BE2C (cell line): Measurements from ENCODE around the gene OGA.

Experiments used
- DNase-seq: peaks from one replicate; pipeline ENCODE4 v3.0.0-alpha.2; 2020
- H3K27me3 ChIP-seq: fragments of 250-450 bp; sonication (Bioruptor Pico); 2 replicates; pipeline ENCODE4 v1.5.1; 2020; ENCODE audit warnings: mild to moderate bottlenecking
- H3K36me3 ChIP-seq: fragments of 250-450 bp; sonication (Bioruptor Pico); 2 replicates; pipeline ENCODE4 v1.5.1; 2020; ENCODE audit warnings: mild to moderate bottlenecking
- H3K4me1 ChIP-seq: fragments of 250-450 bp; sonication (Bioruptor Pico); 2 replicates; pipeline ENCODE4 v1.5.1; 2020
- H3K4me3 ChIP-seq: 2 replicates; pipeline ENCODE4 v1.5.1; 2011; ENCODE audit warnings: low read depth, low read length
- H3K9me3 ChIP-seq: fragments of 250-450 bp; sonication (Bioruptor Pico); 2 replicates; pipeline ENCODE4 v1.5.1; 2020
- TF ChIP-seq, protein P1 (sequence below): IDR thresholded peaks from 2 replicates; pipeline ENCODE4 v1.5.1; 2012; ENCODE audit warnings: mild to moderate bottlenecking, low read depth, low read length

OGA gene

DNA sequence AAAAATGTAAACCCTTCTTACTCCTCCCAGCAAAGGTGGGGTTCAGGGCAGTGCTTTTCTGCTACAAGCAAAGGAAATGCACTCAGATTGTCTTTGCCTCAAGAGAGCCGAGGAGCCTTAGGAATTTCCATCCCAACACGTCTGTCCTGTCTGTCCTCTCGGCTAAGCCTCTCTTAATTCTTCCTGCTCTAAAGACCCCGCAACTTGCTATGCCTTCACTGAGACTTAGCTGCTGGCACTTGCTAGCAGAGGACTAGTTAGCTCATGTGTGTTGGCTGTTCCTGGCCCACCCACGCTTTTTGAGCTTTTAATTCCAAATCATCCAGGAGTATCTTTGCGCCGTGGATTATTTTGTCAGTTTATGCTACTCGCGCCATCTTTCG lies 34.5 kb downstream of the OGA start:
- peak overlapping the region; percentile 84 for H3K4me3 ChIP-seq
- H3K27me3 ChIP-seq = no peaks in the 10 kb centered on the region
- TF ChIP-seq, protein P1, sequence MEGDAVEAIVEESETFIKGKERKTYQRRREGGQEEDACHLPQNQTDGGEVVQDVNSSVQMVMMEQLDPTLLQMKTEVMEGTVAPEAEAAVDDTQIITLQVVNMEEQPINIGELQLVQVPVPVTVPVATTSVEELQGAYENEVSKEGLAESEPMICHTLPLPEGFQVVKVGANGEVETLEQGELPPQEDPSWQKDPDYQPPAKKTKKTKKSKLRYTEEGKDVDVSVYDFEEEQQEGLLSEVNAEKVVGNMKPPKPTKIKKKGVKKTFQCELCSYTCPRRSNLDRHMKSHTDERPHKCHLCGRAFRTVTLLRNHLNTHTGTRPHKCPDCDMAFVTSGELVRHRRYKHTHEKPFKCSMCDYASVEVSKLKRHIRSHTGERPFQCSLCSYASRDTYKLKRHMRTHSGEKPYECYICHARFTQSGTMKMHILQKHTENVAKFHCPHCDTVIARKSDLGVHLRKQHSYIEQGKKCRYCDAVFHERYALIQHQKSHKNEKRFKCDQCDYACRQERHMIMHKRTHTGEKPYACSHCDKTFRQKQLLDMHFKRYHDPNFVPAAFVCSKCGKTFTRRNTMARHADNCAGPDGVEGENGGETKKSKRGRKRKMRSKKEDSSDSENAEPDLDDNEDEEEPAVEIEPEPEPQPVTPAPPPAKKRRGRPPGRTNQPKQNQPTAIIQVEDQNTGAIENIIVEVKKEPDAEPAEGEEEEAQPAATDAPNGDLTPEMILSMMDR = no peak
- peaks cover 22% of the 10 kb centered on the region for H3K36me3 ChIP-seq
- peaks cover 7% of the 10 kb centered on the region for H3K4me1 ChIP-seq
- no peaks in the 10 kb centered on the region for H3K9me3 ChIP-seq
- no peak for DNase-seq

DNA sequence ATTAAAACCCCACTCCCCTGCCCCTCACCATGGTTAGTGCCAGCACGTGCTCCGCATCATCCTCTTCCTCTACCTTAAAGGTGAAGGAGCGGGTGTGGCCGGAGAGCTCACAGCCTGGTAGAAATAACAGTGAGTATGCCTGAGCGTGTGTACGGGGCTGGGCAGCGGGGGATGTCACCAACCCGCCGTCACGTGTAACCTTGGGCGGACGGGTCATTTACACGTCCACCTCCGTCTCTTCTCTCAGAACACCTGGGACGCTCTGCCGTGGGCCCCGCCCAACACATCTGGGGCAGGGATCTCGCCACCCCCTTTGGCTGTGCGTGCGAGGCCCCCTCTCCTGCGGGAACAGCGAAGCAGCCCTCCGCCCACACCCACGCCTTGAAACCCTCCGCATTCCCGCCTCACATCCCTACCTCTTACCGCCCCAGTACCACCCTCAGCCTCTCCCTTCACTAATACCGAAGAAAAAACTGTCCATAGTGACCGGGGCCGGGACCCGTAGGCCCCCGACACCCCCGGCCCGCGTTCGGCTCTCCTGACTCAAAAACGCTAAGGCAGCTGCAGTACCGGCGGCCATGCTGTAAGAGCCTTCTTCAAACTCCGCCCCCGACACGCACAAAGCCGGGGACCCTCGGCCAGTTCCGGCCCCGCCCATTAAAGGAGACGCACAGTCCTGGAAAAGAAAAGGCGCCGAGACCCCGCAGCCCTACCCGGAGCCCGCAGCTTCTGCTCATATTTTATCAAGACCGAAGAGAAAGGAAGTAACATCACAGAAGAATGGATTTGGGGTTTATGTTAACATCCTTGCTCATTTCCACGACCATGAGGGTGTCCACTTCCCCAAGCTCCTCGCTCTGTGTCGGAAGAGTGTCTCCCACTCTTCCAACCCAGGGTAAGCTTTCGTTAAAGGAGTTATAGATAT lies 35.2 kb downstream of the OGA start, which contains the start of gene NPM3:
TSS of gene NPM3 (minus strand) at position 636 of the 925 bp plus-strand sequence. CDS start at position 580, 56 bp downstream.
- DNase-seq = peak; percentile 89
- peaks cover 7% of the 10 kb centered on the region for H3K4me1 ChIP-seq

DNA sequence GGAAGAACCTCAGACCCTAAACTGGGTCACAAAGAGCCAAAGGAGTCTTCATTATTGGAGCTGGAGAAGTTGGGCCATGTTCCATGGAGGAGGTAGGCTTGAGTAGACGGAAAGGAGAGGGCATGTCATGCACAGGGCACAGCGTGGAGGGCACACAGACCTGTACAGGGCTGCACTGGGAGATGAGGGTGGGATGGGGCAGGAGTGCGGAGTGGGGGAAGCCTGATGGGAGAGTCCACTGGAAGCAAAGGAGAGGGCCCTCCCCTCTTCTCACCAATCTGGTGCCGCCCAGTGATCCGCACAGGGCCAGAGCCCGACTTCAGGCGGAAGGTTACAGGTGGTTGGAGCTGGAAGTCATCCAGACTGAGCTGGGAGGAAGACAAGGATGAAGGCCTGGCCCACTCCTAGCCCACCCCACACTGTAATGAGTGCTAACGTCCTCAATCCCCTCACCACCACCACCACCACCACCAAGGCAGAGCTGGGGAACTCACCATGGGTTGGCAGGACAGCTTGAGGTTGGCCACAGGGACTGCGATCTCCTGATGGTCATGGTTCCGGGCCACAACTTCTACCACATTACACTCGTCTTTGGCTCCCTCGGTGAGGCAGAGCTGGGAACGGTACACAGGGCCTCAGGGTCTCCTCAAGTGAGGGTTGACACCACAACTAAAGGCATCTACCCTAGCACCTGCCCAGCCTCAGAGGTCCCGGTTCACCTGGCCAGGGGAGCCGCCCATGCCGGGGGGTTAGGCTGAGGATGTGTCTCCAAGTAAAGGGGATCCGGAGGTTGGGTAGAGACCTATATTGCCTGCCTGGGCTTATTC lies 36.0 kb downstream of the OGA start:
- H3K4me3 ChIP-seq = peak overlapping the region; percentile 84
- H3K36me3 ChIP-seq = peaks cover 16% of the 10 kb centered on the region
- TF ChIP-seq, protein P1 = no peak
- H3K4me1 ChIP-seq = peaks cover 7% of the 10 kb centered on the region
- DNase-seq = no peak
- no peaks in the 10 kb centered on the region for H3K9me3 ChIP-seq
- H3K27me3 ChIP-seq = no peaks in the 10 kb centered on the region; the same call in 1 of the 2 replicates

More for the DNA sequence above, 35.2 kb downstream of the OGA start, which contains the start of gene NPM3:
- Histone ChIP-seq H3K4me3 (peak within 1 kb of the TSS; percentile 84), H3K36me3 (peaks cover 20% of the 10 kb centered on the region), H3K27me3 (no peaks in the 10 kb centered on the region), H3K9me3 (no peaks in the 10 kb centered on the region)
- TF ChIP-seq, protein P1 = no peak

DNA sequence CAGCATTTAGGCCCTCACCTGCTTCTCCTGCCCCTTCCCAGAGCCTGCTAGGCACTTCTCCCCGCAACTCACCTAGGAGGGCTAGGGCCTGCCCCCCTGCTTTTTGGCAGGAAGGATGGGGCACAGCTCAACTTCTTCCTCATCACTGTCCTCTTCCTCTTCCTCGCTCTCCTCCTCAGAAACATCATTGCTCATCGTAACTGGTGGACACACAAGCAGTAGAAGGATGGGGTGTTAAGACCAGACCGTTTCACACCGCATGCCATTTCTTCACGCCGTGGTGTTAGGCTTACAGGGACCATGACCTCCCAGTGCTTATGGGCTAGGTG lies 36.6 kb downstream of the OGA start:
- Histone ChIP-seq H3K4me1 (peaks cover 7% of the 10 kb centered on the region), H3K36me3 (peaks cover 10% of the 10 kb centered on the region), H3K9me3 (no peaks in the 10 kb centered on the region), H3K27me3 (peaks cover 3% of the 10 kb centered on the region; the same call in 1 of the 2 replicates), H3K4me3 (peak overlapping the region; percentile 84)
- TF ChIP-seq, protein P1 = no peak
- no peak for DNase-seq

DNA sequence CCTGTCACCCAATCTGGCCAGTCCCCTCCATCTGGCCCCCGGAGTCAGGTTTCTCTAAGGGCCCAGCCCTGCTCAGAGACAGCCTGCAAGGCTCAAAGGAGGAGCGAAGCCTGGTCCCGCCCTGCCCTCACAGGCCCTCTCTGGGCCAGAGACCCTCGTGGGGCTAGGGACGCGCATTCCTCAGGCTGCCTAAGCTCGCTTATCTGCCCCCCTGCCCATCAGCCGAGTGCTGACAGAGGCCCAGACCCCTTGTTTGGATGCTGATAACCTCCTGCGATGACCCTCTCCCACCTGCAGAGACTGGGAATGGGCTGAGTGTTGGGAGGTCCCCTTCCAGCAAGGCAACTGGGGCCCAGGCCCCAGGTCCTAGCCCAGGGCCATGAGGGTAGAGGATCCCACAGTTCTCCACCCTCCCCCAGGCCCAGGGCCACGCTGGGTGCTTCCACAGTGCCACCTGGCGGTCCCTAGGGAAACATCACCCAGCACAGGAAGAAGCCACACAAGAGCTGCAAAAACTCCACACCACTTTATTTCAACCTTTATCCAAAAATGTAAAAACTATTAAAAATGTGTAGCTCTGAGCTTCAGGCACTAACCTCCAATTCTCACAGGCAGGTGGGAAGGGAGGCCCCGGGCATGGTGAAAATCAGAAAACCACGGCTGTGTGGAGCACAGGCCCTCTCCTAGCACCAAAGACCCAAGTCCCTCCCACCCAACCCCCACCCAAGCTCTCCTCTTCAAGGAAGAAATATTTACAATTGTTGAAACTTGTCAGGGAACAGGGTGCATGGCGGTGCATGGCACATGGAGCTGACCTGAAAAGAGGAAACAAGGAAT lies 37.2 kb downstream of the OGA start:
- no peak overlapping the region for H3K4me3 ChIP-seq
- H3K9me3 ChIP-seq = no peaks in the 10 kb centered on the region
- TF ChIP-seq, protein P1 = peak; percentile 92
- DNase-seq = peak; percentile 74
- peaks cover 7% of the 10 kb centered on the region for H3K27me3 ChIP-seq
- H3K4me1 ChIP-seq = peaks cover 7% of the 10 kb centered on the region
- H3K36me3 ChIP-seq = peaks cover 4% of the 10 kb centered on the region
